GM18873 (cell line): Measurements from ENCODE around the gene HOMER2.
"Not testable (repeated sequence)": the region's sequence is repeated elsewhere in the genome, so short reads cannot be mapped to it uniquely, and the experiment has no call there.

ENCODE experiments used
- ATAC-seq: cut with Tn5 transposase; IDR thresholded peaks from one replicate; pipeline ENCODE4 v1.9.1; 2021; ENCODE audit warnings: mild to moderate bottlenecking, moderate library complexity, moderate number of reproducible peaks; ENCODE audit not compliant: unreplicated experiment, low FRiP score

HOMER2 gene

GRCh38 chr15:82952158-82953081, at the start of gene HOMER2:
Gene HOMER2, minus strand, starts transcription at chr15:82952720. Its CDS starts 185 bp downstream, at chr15:82952535.
- ATAC-seq, result no peak

- not testable (repeated sequence) for ATAC-seq
Observed at GRCh38 chr15:83000672-83001031, 48.1 kb upstream of the HOMER2 start.

GRCh38 chr15:82999905-83000671, 47.6 kb upstream of the HOMER2 start:
- ATAC-seq, result no peak

DNA sequence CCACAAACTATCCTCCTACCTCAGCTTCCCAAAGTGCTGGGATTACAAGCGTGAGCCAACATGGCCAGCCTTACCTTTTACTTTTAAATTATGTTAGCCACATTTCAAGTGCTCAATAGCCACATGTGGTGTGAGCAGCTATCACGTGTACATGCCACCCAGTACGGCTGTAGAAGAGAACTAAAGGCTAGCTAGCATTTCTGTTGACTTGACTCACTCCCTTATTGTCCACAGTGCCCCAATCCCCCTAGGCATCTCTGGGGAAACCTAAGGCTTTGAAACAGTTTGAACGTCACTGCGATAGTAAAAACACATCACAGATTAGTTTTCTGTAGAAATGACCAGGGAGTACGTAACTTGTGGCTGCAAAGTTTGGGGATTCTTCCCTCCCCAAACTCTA, 46.9 kb upstream of the HOMER2 start:
- no peak for ATAC-seq

GRCh38 chr15:82995938-82996337, 43.4 kb upstream of the HOMER2 start:
- ATAC-seq, result no peak

DNA sequence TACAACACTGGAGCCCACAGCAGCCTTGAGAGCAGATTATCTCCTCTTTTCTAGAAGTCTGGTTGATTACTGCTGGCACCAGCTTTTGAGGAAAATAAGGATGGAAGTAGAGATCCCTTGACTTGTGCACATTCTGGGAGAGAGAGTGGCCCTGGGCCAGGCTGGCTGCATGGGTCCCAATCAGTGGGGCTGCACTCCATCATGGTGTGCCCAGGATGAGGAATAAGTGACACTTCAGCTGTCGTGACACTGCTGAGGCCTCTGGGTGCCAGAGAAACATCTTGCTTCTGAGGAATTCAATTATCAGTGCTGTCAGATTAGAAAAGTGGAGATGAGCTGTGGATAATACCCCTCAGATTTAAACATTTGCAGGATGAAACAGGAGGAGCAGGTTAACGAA, 42.6 kb upstream of the HOMER2 start:
- no peak for ATAC-seq

DNA sequence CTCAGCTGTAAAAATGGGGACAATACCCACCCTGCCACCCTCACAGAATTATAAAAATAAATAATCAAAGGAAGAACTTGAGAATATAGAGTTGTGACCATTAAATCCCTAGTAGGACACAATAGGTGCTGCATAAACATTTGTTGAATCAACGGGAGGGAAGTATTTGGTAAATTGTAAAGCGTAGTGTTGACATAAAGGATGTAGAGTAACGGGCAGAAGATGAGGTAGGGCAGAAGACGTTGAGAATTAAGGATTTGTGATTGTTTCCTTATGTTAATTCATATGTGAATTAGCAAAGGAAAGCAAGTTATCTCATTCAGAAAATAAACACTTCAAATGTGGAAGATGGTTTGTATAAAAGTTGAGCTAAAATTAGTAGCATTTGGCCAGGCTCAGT, 40.6 kb upstream of the HOMER2 start:
- no peak for ATAC-seq

DNA sequence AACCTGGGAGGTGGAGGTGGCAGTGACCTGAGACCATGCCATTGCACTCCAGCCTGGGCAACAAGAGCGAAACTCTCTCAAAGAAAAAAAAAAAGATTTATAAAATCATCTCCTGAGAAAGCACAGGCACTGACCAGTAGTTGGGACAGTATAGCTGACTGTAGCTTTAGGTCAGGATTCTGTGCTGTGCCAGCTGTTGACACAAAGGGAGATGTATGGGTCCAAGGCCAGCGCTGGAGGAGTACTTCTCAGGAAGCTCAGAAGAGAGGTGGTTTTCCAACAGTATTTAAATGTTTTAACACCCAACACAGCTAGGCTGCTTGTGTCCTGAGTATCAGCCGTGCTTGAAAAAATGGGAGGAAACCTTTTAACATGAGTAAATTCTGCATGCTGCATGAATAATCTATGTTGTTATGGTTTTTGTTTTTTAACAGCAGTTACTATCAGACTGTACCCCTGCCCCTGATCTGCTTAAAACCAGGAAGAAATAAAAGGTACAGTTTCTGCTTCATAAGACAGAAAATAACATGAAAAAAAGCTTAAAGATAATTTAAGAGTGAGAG, 40.0 kb upstream of the HOMER2 start:
- no peak for ATAC-seq

DNA sequence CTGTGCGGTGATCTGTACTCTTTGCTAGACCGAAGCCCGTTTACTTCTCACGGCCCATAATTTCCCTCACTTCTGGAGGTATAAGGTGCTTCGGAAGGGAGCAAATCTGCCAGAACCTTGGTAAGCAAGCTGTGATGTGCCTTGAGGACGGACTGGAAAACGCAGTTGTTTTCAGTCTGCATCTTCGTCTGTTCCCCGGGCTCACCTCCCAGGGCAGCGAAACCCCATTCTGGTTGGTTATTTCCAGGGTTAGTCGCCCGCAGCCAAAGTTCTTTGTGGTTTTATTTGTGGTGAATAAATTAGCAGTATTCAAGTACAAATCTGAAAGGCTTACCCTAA, 33.9 kb upstream of the HOMER2 start:
- ATAC-seq, result no peak

- peak; percentile 92 for ATAC-seq
Observed at GRCh38 chr15:82985688-82986441, 33.3 kb upstream of the HOMER2 start, which contains the start of gene RAMAC. Gene RAMAC, plus strand, starts transcription at chr15:82986210. Its CDS starts 2,809 bp downstream, at chr15:82989019.

GRCh38 chr15:82980981-82981380, 28.5 kb upstream of the HOMER2 start:
- ATAC-seq, result no peak

GRCh38 chr15:82979726-82980125, 27.2 kb upstream of the HOMER2 start:
- ATAC-seq, result no peak

DNA sequence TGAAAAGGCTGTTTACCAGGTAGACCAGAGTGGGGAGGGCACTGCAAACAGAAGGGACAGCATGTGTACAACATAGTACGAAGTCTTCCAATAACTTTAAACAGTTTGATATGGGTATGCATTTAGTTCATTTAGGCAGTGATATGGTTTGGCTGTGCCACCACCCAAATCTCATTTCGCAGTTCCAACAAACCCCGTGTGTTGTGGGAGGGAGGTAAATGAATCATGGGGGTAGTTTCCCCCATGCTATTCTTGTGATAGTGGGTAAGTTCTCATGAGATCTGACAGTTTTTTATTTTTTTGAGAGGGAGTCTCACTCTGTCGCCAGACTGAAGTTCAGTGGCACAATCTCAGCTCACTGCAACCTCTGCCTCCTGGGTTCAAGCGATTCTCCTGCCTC, 25.9 kb upstream of the HOMER2 start:
- no peak for ATAC-seq

DNA sequence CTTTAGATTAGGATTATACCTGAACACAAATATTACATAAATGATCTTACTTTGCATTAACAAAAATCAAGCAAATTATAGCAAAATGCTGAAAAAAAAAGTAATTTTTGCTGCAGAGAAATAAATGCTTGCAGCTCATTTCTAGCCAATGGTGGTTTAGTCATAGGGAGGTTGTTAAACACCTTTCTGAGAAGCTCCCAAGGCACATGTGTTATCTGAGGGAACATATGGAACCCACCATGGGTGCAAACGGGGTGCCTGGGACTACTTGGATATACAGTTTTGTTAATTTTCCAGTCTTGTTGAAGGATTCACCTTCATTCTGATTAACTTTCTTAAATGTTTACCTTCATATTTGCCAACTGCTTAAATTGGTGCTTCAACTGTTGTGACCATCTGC, 24.6 kb upstream of the HOMER2 start:
- ATAC-seq, result no peak

DNA sequence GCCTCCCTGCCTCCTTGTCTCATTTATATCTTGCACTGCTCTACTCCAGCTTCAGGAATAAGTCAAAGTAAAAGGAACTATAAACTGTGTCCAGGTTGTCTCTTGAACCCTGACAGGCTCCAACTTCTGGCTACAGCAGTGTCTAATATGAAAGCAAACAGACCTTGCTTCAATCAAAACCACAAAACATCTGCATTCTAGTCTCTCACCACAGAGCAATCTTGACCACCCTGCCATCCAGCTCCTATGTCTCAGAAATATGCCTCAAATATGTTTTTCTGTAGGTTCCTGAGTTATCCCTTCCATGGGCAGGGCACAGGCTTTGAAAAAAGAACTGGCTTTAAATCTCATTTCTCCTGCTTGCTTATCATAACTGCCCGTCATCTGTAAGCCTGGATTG, 20.5 kb upstream of the HOMER2 start:
- no peak for ATAC-seq

- ATAC-seq, result no peak
Observed at GRCh38 chr15:82971218-82971984, 18.9 kb upstream of the HOMER2 start.

GRCh38 chr15:82970696-82971095, 18.2 kb upstream of the HOMER2 start:
- no peak for ATAC-seq

DNA sequence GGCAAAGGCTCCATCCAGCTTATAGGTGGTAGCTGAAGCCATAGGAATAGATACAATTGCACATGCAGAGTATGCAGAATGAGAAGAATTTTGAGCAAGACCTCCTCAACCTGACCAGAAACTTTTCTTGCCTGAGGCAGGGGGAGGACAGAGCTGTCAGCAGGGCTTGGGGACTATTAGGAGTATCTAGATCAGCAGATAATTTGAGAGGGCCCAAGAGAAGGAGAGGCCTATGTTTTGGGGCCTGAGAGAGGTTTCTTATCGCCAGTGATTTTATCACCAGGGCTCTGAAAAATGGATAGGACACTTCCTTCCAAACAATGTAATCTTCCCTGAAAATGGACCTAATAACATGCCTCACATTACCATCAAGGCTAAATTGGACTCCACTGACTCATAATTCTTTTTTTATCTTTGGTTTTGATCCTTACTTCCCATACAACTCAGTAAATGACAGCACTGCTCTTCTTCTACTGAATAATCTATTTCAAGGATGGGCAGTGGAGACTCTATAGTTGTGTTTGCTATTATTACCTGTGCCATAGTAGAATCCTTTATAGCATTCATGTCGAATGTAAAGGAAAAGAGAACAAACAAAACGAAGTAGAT, 17.7 kb upstream of the HOMER2 start:
- ATAC-seq, result no peak

DNA sequence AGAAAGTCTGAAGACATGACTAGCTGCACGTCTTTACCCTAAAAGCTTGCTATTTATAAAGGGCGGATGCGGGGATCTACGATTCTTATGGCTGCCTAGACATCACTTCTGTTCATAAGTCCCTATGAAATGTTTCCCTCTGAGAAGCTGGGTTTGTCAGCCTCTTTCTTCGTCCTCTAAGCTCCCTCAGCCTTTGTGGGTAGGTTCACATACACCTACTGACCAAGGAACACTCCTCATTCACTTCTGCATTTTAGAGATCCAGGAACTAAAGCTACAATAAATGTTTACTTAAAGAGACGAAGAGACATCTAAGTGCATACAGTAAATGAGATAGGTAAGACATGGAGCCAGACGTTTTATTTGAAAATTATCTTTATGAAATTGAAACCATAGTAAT, 16.8 kb upstream of the HOMER2 start:
- no peak for ATAC-seq
